HepG2 (cell line): ENCODE results near the gene SUSD3. TPM values are rescaled to one million over a fixed set of nuclear protein-coding genes. Genes with fewer than 3 reads are reported as not detected.

Experiments used
- ARNT2 ChIP-seq: sonication (generic); formaldehyde crosslinking; IDR thresholded peaks from 2 replicates; pipeline ENCODE4 v1.8.0; 2022; ENCODE audit warnings: mild to moderate bottlenecking, low read depth, missing genetic modification reagents, moderate library complexity
- ATRX ChIP-seq: sonication (generic); formaldehyde crosslinking; IDR thresholded peaks from 2 replicates; pipeline ENCODE4 v1.4.0; 2020; ENCODE audit warnings: missing genetic modification reagents, borderline replicate concordance
- NPAS2 ChIP-seq: sonication (generic); formaldehyde crosslinking; IDR thresholded peaks from 2 replicates; pipeline ENCODE4 v1.8.0; 2022; ENCODE audit warnings: mild to moderate bottlenecking, missing genetic modification reagents, borderline replicate concordance
- PHB2 ChIP-seq: fragments of 450-650 bp; IDR thresholded peaks from 2 replicates; pipeline ENCODE4 v1.6.1; 2018; ENCODE audit not compliant: partially characterized antibody
- PHF5A ChIP-seq: IDR thresholded peaks from one replicate; pipeline ENCODE4 v1.6.1; 2018; ENCODE audit warnings: low read depth, missing genetic modification reagents; ENCODE audit not compliant: unreplicated experiment
- PPARG ChIP-seq: conservative IDR thresholded peaks from 2 replicates; pipeline ENCODE4 v1.6.1; 2016; ENCODE audit warnings: missing biosample characterization, missing genetic modification reagents
- RXRB ChIP-seq: IDR thresholded peaks from 2 replicates; pipeline ENCODE4 v1.6.1; 2016; ENCODE audit warnings: borderline replicate concordance, missing genetic modification reagents, missing compliant biosample characterization
- ZFP41 ChIP-seq: sonication (generic); formaldehyde crosslinking; IDR thresholded peaks from 2 replicates; pipeline ENCODE4 v1.4.0; 2020; ENCODE audit warnings: mild to moderate bottlenecking, missing genetic modification reagents, borderline replicate concordance
- ZNF225 ChIP-seq: sonication (generic); formaldehyde crosslinking; IDR thresholded peaks from 2 replicates; pipeline ENCODE4 v1.4.0; 2020; ENCODE audit warnings: mild to moderate bottlenecking, missing genetic modification reagents
- ZNF292 ChIP-seq: sonication (generic); formaldehyde crosslinking; IDR thresholded peaks from 2 replicates; pipeline ENCODE4 v1.8.1; 2022; ENCODE audit warnings: mild to moderate bottlenecking, low read depth, missing genetic modification reagents, borderline replicate concordance
- ZNF496 ChIP-seq: sonication (generic); formaldehyde crosslinking; IDR thresholded peaks from 2 replicates; pipeline ENCODE4 v1.8.1; 2023; ENCODE audit warnings: mild to moderate bottlenecking, moderate library complexity, missing genetic modification reagents; ENCODE audit not compliant: insufficient replicate concordance
- ZNF577 ChIP-seq: sonication (generic); formaldehyde crosslinking; IDR thresholded peaks from 2 replicates; pipeline ENCODE4 v1.4.0; 2020; ENCODE audit warnings: mild to moderate bottlenecking, low read depth, missing genetic modification reagents, borderline replicate concordance
- ZNF674 ChIP-seq: sonication (generic); formaldehyde crosslinking; IDR thresholded peaks from 2 replicates; pipeline ENCODE4 v1.5.0; 2020; ENCODE audit warnings: low read depth, mild to moderate bottlenecking, missing genetic modification reagents
- polyA plus RNA-seq, 8 experiments: library from polyadenylated mRNA; depleted of rRNA in 3 of 8; stranded (reverse) in 7 of 8; unstranded in 1 of 8; fragments of >200 nt; fragmentation: Illumina TruSeq in 4 of 8; extraction: Trizol in 4 of 8; gene quantifications; 2 replicates each; pipeline versions ENCODE4 v1.2.1 to v1.2.3, GENCODE V29; 2011 to 2016; ENCODE audit warnings: low read depth in 4 of 8, missing spikeins in 1 of 8, mixed read lengths in 1 of 8; ENCODE audit not compliant: insufficient read depth in 1 of 8
- total RNA-seq, 5 experiments: library from RNA; depleted of rRNA; stranded (reverse); fragments of >200 nt; fragmentation: Illumina TruSeq; extraction: Trizol; gene quantifications; 2 replicates each; pipeline ENCODE4 v1.2.3, GENCODE V29; 2016; ENCODE audit warnings: low read depth in 1 of 5
- TF ChIP-seq, protein P1 (sequence below): sonication (generic); formaldehyde crosslinking; IDR thresholded peaks from 2 replicates; pipeline ENCODE4 v1.5.1; 2020; ENCODE audit warnings: mild to moderate bottlenecking, missing genetic modification reagents, borderline replicate concordance
- TF ChIP-seq, protein P2 (sequence below): sonication (generic); formaldehyde crosslinking; IDR thresholded peaks from 2 replicates; pipeline ENCODE4 v1.5.0; 2020; ENCODE audit warnings: mild to moderate bottlenecking, missing genetic modification reagents
- TF ChIP-seq, protein P3 (sequence below), 2 experiments: sonication (generic) in 1 of 2; formaldehyde crosslinking in 1 of 2; IDR thresholded peaks; 2 replicates each; pipeline versions ENCODE4 v1.6.1 to v1.9.0; 2014 to 2022; ENCODE audit warnings: antibody characterized with exemption in 1 of 2, borderline replicate concordance in 1 of 2, inconsistent platforms in 1 of 2, low read depth in 1 of 2, missing genetic modification reagents in 1 of 2

SUSD3 gene
- total and polyA plus RNA-seq, 2 of the 13 experiments (the other 11 are each of a cell fraction or from before 2014, with no cell fraction given), result 7.0 to 9.1 TPM

DNA sequence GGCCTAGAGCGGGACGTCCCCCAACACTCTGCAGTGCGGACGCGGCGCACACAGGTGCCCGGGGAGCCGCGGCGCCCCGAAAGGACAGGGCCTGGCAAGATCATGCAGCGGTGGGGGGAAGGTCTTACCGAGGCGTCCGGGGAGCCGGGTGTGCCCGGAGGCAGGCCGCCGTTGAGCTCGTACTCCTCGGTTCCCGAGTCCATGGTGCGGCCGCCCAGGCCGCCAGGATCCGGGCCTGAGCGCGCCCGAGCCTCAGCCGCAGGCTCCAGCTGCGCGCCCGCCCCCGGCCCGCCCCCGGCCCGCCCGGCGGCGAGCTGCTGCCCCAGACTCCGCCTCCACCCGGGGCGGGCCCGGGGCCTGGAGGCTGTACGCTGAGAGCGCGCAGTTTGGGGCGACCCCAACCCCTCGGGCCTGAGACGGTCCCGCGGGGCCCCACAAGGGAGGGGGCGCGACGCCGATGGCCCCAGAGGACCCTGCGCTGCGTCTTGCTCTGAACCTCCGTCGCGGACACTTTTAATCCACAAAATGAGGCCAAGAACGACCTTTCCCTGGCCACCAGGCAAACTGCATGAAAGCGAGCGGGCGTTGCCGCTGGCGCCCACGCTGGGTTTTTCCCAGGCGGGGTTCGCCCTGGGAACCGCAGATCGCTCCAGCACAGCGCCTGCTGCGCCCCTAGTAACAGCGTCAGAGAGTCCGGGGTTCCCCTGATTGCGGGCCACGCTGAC lies 75.7 kb downstream of the SUSD3 start, which contains the start of gene NINJ1 (continued):
- TF ChIP-seq, protein P1, sequence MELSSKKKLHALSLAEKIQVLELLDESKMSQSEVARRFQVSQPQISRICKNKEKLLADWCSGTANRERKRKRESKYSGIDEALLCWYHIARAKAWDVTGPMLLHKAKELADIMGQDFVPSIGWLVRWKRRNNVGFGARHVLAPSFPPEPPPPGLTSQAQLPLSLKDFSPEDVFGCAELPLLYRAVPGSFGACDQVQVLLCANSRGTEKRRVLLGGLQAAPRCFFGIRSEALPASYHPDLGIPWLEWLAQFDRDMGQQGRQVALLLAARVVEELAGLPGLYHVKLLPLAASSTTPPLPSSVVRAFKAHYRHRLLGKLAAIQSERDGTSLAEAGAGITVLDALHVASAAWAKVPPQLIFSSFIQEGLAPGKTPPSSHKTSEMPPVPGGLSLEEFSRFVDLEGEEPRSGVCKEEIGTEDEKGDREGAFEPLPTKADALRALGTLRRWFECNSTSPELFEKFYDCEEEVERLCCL (CRISPR knock-in tag), result no peak
- 0 out of 2 replicates have a peak, but pooled peaks have one; percentile 5 for TF ChIP-seq ZNF292 (CRISPR knock-in tag)
- TF ChIP-seq, protein P2, sequence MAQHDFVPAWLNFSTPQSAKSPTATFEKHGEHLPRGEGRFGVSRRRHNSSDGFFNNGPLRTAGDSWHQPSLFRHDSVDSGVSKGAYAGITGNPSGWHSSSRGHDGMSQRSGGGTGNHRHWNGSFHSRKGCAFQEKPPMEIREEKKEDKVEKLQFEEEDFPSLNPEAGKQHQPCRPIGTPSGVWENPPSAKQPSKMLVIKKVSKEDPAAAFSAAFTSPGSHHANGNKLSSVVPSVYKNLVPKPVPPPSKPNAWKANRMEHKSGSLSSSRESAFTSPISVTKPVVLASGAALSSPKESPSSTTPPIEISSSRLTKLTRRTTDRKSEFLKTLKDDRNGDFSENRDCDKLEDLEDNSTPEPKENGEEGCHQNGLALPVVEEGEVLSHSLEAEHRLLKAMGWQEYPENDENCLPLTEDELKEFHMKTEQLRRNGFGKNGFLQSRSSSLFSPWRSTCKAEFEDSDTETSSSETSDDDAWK (CRISPR knock-in tag), result no peak
- TF ChIP-seq ARNT2 (CRISPR knock-in tag), result 0 out of 2 replicates have a peak, but pooled peaks have one; percentile 64
- TF ChIP-seq ZFP41 (CRISPR knock-in tag), result no peak
- no peak; the same call in 1 of the 2 replicates for TF ChIP-seq RXRB (CRISPR knock-in tag)
- no peak for TF ChIP-seq ZNF577 (CRISPR knock-in tag)
- TF ChIP-seq ZNF496 (CRISPR knock-in tag), result no peak
- no peak for TF ChIP-seq ZNF674 (CRISPR knock-in tag)
- no peak for TF ChIP-seq ATRX
- TF ChIP-seq PPARG (CRISPR knock-in tag), result no peak
- TF ChIP-seq NPAS2 (CRISPR knock-in tag), result no peak
- no peak for TF ChIP-seq PHF5A (CRISPR knock-in tag)
- no peak for TF ChIP-seq PHB2
- TF ChIP-seq, protein P3, sequence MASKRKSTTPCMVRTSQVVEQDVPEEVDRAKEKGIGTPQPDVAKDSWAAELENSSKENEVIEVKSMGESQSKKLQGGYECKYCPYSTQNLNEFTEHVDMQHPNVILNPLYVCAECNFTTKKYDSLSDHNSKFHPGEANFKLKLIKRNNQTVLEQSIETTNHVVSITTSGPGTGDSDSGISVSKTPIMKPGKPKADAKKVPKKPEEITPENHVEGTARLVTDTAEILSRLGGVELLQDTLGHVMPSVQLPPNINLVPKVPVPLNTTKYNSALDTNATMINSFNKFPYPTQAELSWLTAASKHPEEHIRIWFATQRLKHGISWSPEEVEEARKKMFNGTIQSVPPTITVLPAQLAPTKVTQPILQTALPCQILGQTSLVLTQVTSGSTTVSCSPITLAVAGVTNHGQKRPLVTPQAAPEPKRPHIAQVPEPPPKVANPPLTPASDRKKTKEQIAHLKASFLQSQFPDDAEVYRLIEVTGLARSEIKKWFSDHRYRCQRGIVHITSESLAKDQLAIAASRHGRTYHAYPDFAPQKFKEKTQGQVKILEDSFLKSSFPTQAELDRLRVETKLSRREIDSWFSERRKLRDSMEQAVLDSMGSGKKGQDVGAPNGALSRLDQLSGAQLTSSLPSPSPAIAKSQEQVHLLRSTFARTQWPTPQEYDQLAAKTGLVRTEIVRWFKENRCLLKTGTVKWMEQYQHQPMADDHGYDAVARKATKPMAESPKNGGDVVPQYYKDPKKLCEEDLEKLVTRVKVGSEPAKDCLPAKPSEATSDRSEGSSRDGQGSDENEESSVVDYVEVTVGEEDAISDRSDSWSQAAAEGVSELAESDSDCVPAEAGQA (IDR thresholded peaks at IDR 0.05; ENCODE audit: low read depth), result no peak
- TF ChIP-seq, protein P3 (CRISPR knock-in tag; IDR thresholded peaks at IDR 0.05; ENCODE audit: borderline replicate concordance), result no peak
- TF ChIP-seq ZNF225 (CRISPR knock-in tag), result no peak
